HepG2 (cell line): ENCODE data around the gene TSC22D4. TPM values are rescaled to one million over a fixed set of nuclear protein-coding genes. Genes with fewer than 3 reads are reported as not detected.
A peak's percentile ranks its signal among the peaks of the same experiment; 100 is the strongest.

Experiments
- ATF3 ChIP-seq: sonication (generic); formaldehyde crosslinking; IDR thresholded peaks from 2 replicates; pipeline ENCODE4 v1.4.0; 2020; ENCODE audit warnings: missing genetic modification reagents
- E2F5 ChIP-seq: sonication (generic); formaldehyde crosslinking; conservative IDR thresholded peaks from 2 replicates; pipeline ENCODE4 v1.4.0; 2020; ENCODE audit warnings: missing genetic modification reagents
- EEA1 ChIP-seq: sonication (generic); formaldehyde crosslinking; IDR thresholded peaks from 2 replicates; pipeline ENCODE4 v1.5.1; 2020; ENCODE audit warnings: mild to moderate bottlenecking, missing genetic modification reagents, borderline replicate concordance
- FOXJ3 ChIP-seq: sonication (generic); formaldehyde crosslinking; IDR thresholded peaks from 2 replicates; pipeline ENCODE4 v1.4.0; 2020; ENCODE audit warnings: missing genetic modification reagents, mild to moderate bottlenecking, borderline replicate concordance
- GATAD2A ChIP-seq: IDR thresholded peaks from 2 replicates; pipeline ENCODE4 v1.6.1; 2016
- GFI1 ChIP-seq: sonication (generic); formaldehyde crosslinking; IDR thresholded peaks from 2 replicates; pipeline ENCODE4 v1.5.0; 2020; ENCODE audit warnings: missing genetic modification reagents, mild to moderate bottlenecking, borderline replicate concordance
- IKZF1 ChIP-seq: fragments of 450-650 bp; IDR thresholded peaks from 2 replicates; pipeline ENCODE4 v1.7.1; 2016
- IRF9 ChIP-seq: sonication (generic); formaldehyde crosslinking; IDR thresholded peaks from 2 replicates; pipeline ENCODE4 v1.8.0; 2022; ENCODE audit warnings: missing genetic modification reagents, mild to moderate bottlenecking, borderline replicate concordance
- MAF1 ChIP-seq: sonication (generic); formaldehyde crosslinking; IDR thresholded peaks from 2 replicates; pipeline ENCODE4 v1.5.0; 2020; ENCODE audit warnings: missing genetic modification reagents, borderline replicate concordance
- MATR3 ChIP-seq: sonication (generic); formaldehyde crosslinking; IDR thresholded peaks from 2 replicates; pipeline ENCODE4 v1.4.0; 2020; ENCODE audit warnings: missing genetic modification reagents
- NR3C1 ChIP-seq: sonication (generic); formaldehyde crosslinking; IDR thresholded peaks from 2 replicates; pipeline ENCODE4 v1.4.0; 2020; ENCODE audit warnings: missing genetic modification reagents
- PLSCR1 ChIP-seq: sonication (generic); formaldehyde crosslinking; IDR thresholded peaks from 2 replicates; pipeline ENCODE4 v1.5.0; 2020; ENCODE audit warnings: missing genetic modification reagents, mild to moderate bottlenecking, borderline replicate concordance
- POLR2AphosphoS2 ChIP-seq: IDR thresholded peaks from 2 replicates; pipeline ENCODE4 v1.6.1; 2011; ENCODE audit warnings: low read depth, low read length, improper control_type of control experiment
- SMAD1 ChIP-seq: sonication (generic); formaldehyde crosslinking; IDR thresholded peaks from 2 replicates; pipeline ENCODE4 v1.4.0; 2020; ENCODE audit warnings: missing genetic modification reagents, low read depth, mild to moderate bottlenecking, borderline replicate concordance
- SP2 ChIP-seq: sonication (generic); formaldehyde crosslinking; IDR thresholded peaks from 2 replicates; pipeline ENCODE4 v1.5.1; 2020; ENCODE audit warnings: mild to moderate bottlenecking, missing genetic modification reagents
- SP5 ChIP-seq: IDR thresholded peaks from 2 replicates; pipeline ENCODE4 v1.6.1; 2016; ENCODE audit warnings: low read depth, borderline replicate concordance
- SRSF4 ChIP-seq: fragments of 200-400 bp; formaldehyde crosslinking; IDR thresholded peaks from one replicate; pipeline ENCODE4 v1.6.1; 2018; ENCODE audit warnings: mild to moderate bottlenecking, low read depth, low read length, moderate library complexity; ENCODE audit not compliant: poor library complexity, severe bottlenecking
- TBL1XR1 ChIP-seq: fragments of 150-350 bp; IDR thresholded peaks from 2 replicates; pipeline ENCODE4 v1.6.1; 2014; ENCODE audit warnings: borderline replicate concordance, low read length; ENCODE audit not compliant: partially characterized antibody
- ZBTB14 ChIP-seq: sonication (generic); formaldehyde crosslinking; IDR thresholded peaks from 2 replicates; pipeline ENCODE4 v1.4.0; 2020; ENCODE audit warnings: missing genetic modification reagents
- ZBTB42 ChIP-seq: sonication (generic); formaldehyde crosslinking; IDR thresholded peaks from 2 replicates; pipeline ENCODE4 v1.5.0; 2020; ENCODE audit warnings: mild to moderate bottlenecking, missing genetic modification reagents
- ZMYM3 ChIP-seq: sonication (generic); formaldehyde crosslinking; IDR thresholded peaks from 2 replicates; pipeline ENCODE4 v1.5.1; 2020; ENCODE audit warnings: mild to moderate bottlenecking, missing genetic modification reagents
- ZNF496 ChIP-seq: sonication (generic); formaldehyde crosslinking; IDR thresholded peaks from 2 replicates; pipeline ENCODE4 v1.8.1; 2023; ENCODE audit warnings: mild to moderate bottlenecking, moderate library complexity, missing genetic modification reagents; ENCODE audit not compliant: insufficient replicate concordance
- ZNF552 ChIP-seq: sonication (generic); formaldehyde crosslinking; IDR thresholded peaks from 2 replicates; pipeline ENCODE4 v1.9.0; 2022; ENCODE audit warnings: missing genetic modification reagents, mild to moderate bottlenecking, borderline replicate concordance
- ZNF619 ChIP-seq: sonication (generic); formaldehyde crosslinking; IDR thresholded peaks from 2 replicates; pipeline ENCODE4 v1.4.0; 2020; ENCODE audit warnings: mild to moderate bottlenecking, missing genetic modification reagents
- ZNF772 ChIP-seq: sonication (generic); formaldehyde crosslinking; IDR thresholded peaks from 2 replicates; pipeline ENCODE4 v1.5.0; 2020; ENCODE audit warnings: mild to moderate bottlenecking, missing genetic modification reagents
- ZSCAN25 ChIP-seq: sonication (generic); formaldehyde crosslinking; IDR thresholded peaks from 2 replicates; pipeline ENCODE4 v1.8.0; 2022; ENCODE audit warnings: mild to moderate bottlenecking, missing genetic modification reagents
- polyA plus RNA-seq, 8 experiments: library from polyadenylated mRNA; depleted of rRNA in 3 of 8; stranded (reverse) in 7 of 8; unstranded in 1 of 8; fragments of >200 nt; fragmentation: Illumina TruSeq in 4 of 8; extraction: Trizol in 4 of 8; gene quantifications; 2 replicates each; pipeline versions ENCODE4 v1.2.1 to v1.2.3, GENCODE V29; 2011 to 2016; ENCODE audit warnings: low read depth in 4 of 8, missing spikeins in 1 of 8, mixed read lengths in 1 of 8; ENCODE audit not compliant: insufficient read depth in 1 of 8
- total RNA-seq, 5 experiments: library from RNA; depleted of rRNA; stranded (reverse); fragments of >200 nt; fragmentation: Illumina TruSeq; extraction: Trizol; gene quantifications; 2 replicates each; pipeline ENCODE4 v1.2.3, GENCODE V29; 2016; ENCODE audit warnings: low read depth in 1 of 5

Gene TSC22D4
- total and polyA plus RNA-seq, 2 of the 13 experiments (the other 11 are each of a cell fraction or from before 2014, with no cell fraction given), result 7.7 to 8.7 TPM

- TF ChIP-seq ZBTB14, result no peak
- no peak for TF ChIP-seq TBL1XR1
- peak; percentile 89 for TF ChIP-seq ATF3 (CRISPR knock-in tag)
- no peak for TF ChIP-seq SRSF4
- no peak for TF ChIP-seq PLSCR1 (CRISPR knock-in tag)
- peak; percentile 52; the same call in 1 of the 2 replicates for TF ChIP-seq EEA1
- TF ChIP-seq IKZF1, result no peak
- peak; percentile 83 for TF ChIP-seq ZNF772 (CRISPR knock-in tag)
- no peak for TF ChIP-seq SP2
- TF ChIP-seq SMAD1 (CRISPR knock-in tag), result no peak
- no peak for TF ChIP-seq ZNF496
- peak; percentile 97 for TF ChIP-seq ZSCAN25 (CRISPR knock-in tag)
- TF ChIP-seq SP5 (CRISPR knock-in tag), result peak; percentile 86
- TF ChIP-seq ZNF619 (CRISPR knock-in tag), result no peak
- 0 out of 2 replicates have a peak, but pooled peaks have one; percentile 32 for TF ChIP-seq FOXJ3 (CRISPR knock-in tag)
- TF ChIP-seq ZMYM3, result 0 out of 2 replicates have a peak, but pooled peaks have one; percentile 80
- TF ChIP-seq MAF1 (CRISPR knock-in tag), result no peak
- no peak for TF ChIP-seq NR3C1 (CRISPR knock-in tag)
- peak; percentile 84 for TF ChIP-seq GATAD2A (CRISPR knock-in tag)
- no peak; the same call in 1 of the 2 replicates for TF ChIP-seq POLR2AphosphoS2
- TF ChIP-seq GFI1 (CRISPR knock-in tag), result no peak
- no peak for TF ChIP-seq E2F5
- TF ChIP-seq IRF9 (CRISPR knock-in tag), result no peak; the same call in 1 of the 2 replicates
- no peak for TF ChIP-seq ZNF552 (CRISPR knock-in tag)
- TF ChIP-seq MATR3 (CRISPR knock-in tag), result no peak
- peak; percentile 36; the same call in 1 of the 2 replicates for TF ChIP-seq ZBTB42 (CRISPR knock-in tag)
Observed at GRCh38 chr7:100444311-100445278, 34.4 kb downstream of the TSC22D4 start (continued).
